NB4 (cell line): ENCODE data around the gene ARHGEF4.

Experiments used
- MYC ChIP-seq: IDR thresholded peaks from 2 replicates; pipeline ENCODE4 v1.6.1; 2011; ENCODE audit warnings: low read depth, low read length
- POLR2A ChIP-seq: IDR thresholded peaks from 2 replicates; pipeline ENCODE4 v1.6.1; 2011; ENCODE audit warnings: mild to moderate bottlenecking; ENCODE audit not compliant: insufficient read length; ENCODE audit errors: extremely low read depth
- TF ChIP-seq, protein P1 (sequence below): IDR thresholded peaks from one replicate; pipeline ENCODE4 v1.5.1; 2012; ENCODE audit warnings: low read depth, low read length
- TF ChIP-seq, protein P2 (sequence below): IDR thresholded peaks from 2 replicates; pipeline ENCODE4 v1.6.1; 2011; ENCODE audit warnings: low read depth, low read length

GRCh38 chr2:131031875-131032274 lies 195.2 kb downstream of the ARHGEF4 start:
- TF ChIP-seq, protein P1, sequence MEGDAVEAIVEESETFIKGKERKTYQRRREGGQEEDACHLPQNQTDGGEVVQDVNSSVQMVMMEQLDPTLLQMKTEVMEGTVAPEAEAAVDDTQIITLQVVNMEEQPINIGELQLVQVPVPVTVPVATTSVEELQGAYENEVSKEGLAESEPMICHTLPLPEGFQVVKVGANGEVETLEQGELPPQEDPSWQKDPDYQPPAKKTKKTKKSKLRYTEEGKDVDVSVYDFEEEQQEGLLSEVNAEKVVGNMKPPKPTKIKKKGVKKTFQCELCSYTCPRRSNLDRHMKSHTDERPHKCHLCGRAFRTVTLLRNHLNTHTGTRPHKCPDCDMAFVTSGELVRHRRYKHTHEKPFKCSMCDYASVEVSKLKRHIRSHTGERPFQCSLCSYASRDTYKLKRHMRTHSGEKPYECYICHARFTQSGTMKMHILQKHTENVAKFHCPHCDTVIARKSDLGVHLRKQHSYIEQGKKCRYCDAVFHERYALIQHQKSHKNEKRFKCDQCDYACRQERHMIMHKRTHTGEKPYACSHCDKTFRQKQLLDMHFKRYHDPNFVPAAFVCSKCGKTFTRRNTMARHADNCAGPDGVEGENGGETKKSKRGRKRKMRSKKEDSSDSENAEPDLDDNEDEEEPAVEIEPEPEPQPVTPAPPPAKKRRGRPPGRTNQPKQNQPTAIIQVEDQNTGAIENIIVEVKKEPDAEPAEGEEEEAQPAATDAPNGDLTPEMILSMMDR, result no peak
- TF ChIP-seq MYC (no peak), POLR2A (no peak)
- TF ChIP-seq, protein P2, sequence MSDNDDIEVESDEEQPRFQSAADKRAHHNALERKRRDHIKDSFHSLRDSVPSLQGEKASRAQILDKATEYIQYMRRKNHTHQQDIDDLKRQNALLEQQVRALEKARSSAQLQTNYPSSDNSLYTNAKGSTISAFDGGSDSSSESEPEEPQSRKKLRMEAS, result no peak
